Suprapubic skin (tissue), 4 donors: Measurements from ENCODE around the gene UQCRC1. TPM values are rescaled to one million over a fixed set of nuclear protein-coding genes. Genes with fewer than 3 reads are reported as not detected.

ENCODE experiments used
- DNase-seq, 2 donors: peaks; one replicate each; pipeline ENCODE4 v3.0.0-alpha.2; 2019; ENCODE audit warnings: low spot score in 2 of 2
- H3K27ac ChIP-seq: fragments of 200-600 bp; sonication (generic); one replicate; pipeline ENCODE4 v1.5.1; 2019
- H3K27me3 ChIP-seq: fragments of 200-600 bp; sonication (generic); one replicate; pipeline ENCODE4 v1.5.1; 2019
- H3K36me3 ChIP-seq: fragments of 200-600 bp; sonication (generic); one replicate; pipeline ENCODE4 v1.5.1; 2019
- H3K4me1 ChIP-seq: fragments of 200-600 bp; sonication (generic); one replicate; pipeline ENCODE4 v1.5.1; 2019
- H3K4me3 ChIP-seq: fragments of 200-600 bp; sonication (generic); one replicate; pipeline ENCODE4 v1.5.1; 2019; ENCODE audit warnings: mild to moderate bottlenecking
- H3K9me3 ChIP-seq: fragments of 200-600 bp; sonication (generic); one replicate; pipeline ENCODE4 v1.5.1; 2019
- EP300 ChIP-seq: sonication (generic); formaldehyde crosslinking; IDR thresholded peaks from one replicate; pipeline ENCODE4 v1.6.1; 2017; ENCODE audit warnings: antibody characterized with exemption
- POLR2A ChIP-seq, 2 donors: fragments of 450-650 bp; IDR thresholded peaks; one replicate each; pipeline ENCODE4 v1.6.1; 2017; ENCODE audit warnings: antibody characterized with exemption in 2 of 2, mild to moderate bottlenecking in 2 of 2, moderate library complexity in 2 of 2
- POLR2AphosphoS5 ChIP-seq, 3 donors: sonication (generic); formaldehyde crosslinking; IDR thresholded peaks; one replicate each; pipeline ENCODE4 v1.6.1; 2017; ENCODE audit warnings: antibody characterized with exemption in 3 of 3
- WGBS: methylation state at CpG from one replicate; pipeline ENCODE4 v1.1.5; 2018; 5-methylcytosine and 5-hydroxymethylcytosine counted together
- total RNA-seq, 4 donors: library from RNA; depleted of rRNA; stranded (reverse); fragments of >200 nt; gene quantifications; one replicate each; pipeline ENCODE4 v1.1.0, GENCODE V29; 2016
- TF ChIP-seq, protein P1 (sequence below), 2 donors: fragments of 200-600 bp in 1 of 2; fragments of 450-650 bp in 1 of 2; sonication (generic) in 1 of 2; IDR thresholded peaks; one replicate each; pipeline ENCODE4 v1.5.1; 2016 to 2019; ENCODE audit warnings: antibody characterized with exemption in 2 of 2, mild to moderate bottlenecking in 1 of 2, moderate library complexity in 1 of 2

The UQCRC1 gene
- total RNA-seq, 4 donors from 2014 or later, result 294 to 337 (median 319) TPM

DNA sequence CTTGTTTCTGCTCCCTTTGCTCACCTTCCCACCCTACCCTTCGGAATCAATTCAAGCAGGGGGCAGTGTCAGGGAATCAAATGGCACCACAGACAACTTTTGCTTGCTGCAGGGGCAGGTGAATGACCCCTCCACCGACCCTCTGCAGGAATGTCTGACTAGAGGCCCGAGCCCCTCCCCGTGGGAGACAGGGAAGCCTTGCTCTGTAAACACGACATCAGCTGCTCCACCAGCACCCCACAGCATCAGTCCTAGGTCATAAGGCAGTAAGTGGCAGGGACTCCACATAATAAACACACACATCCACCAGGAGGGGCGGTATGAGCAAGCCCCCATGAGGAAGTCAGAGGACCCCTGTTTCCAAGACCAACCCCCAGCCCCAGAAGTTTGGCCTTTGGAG, 27.9 kb upstream of the UQCRC1 start:
- 73% methylated on average over 6 of the region's 6 CpGs for WGBS
- H3K9me3 ChIP-seq, result no peaks in the 10 kb centered on the region

DNA sequence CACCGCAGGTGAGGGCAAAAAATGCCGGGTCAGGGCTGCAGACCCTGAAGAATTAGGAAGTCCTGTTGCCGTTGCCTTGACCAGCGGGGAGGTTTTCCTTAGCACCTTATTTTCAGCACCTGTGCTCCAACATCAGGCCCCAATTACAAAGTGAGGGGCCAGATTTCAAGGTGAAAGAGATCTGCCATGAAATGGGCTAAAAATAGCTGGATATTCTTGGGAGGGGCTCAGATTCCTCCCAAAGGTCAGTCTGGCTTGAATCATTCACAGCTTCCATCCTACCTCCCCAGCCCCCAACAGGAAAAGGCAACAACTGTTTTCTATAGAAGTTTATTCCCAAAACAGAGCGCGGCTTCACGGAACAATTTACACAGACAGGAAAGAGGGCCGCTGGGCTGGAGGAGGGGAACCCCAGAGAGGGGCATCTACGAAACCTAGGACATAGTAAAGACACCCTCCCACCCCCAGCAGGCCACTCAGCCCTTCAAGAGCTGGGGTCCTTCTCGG, 26.8 kb upstream of the UQCRC1 start:
- Histone ChIP-seq H3K9me3 (no peaks in the 10 kb centered on the region), H3K4me3 (peak overlapping the region; percentile 77), H3K27me3 (no peaks in the 10 kb centered on the region), H3K27ac (no peak overlapping the region), H3K36me3 (peaks cover 21% of the 10 kb centered on the region), H3K4me1 (peaks cover 24% of the 10 kb centered on the region)
- no peak for DNase-seq
- TF ChIP-seq EP300 (no peak), POLR2AphosphoS5 (IDR thresholded peaks at IDR 0.05) (no peak), POLR2A (IDR thresholded peaks at IDR 0.05) (no peak)
- TF ChIP-seq, protein P1, sequence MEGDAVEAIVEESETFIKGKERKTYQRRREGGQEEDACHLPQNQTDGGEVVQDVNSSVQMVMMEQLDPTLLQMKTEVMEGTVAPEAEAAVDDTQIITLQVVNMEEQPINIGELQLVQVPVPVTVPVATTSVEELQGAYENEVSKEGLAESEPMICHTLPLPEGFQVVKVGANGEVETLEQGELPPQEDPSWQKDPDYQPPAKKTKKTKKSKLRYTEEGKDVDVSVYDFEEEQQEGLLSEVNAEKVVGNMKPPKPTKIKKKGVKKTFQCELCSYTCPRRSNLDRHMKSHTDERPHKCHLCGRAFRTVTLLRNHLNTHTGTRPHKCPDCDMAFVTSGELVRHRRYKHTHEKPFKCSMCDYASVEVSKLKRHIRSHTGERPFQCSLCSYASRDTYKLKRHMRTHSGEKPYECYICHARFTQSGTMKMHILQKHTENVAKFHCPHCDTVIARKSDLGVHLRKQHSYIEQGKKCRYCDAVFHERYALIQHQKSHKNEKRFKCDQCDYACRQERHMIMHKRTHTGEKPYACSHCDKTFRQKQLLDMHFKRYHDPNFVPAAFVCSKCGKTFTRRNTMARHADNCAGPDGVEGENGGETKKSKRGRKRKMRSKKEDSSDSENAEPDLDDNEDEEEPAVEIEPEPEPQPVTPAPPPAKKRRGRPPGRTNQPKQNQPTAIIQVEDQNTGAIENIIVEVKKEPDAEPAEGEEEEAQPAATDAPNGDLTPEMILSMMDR (IDR thresholded peaks at IDR 0.05), result no peak
- 49% methylated on average over 10 of the region's 10 CpGs for WGBS

More for the DNA sequence above, 27.9 kb upstream of the UQCRC1 start:
- H3K4me3 ChIP-seq, result no peak overlapping the region
- peaks cover 24% of the 10 kb centered on the region for H3K4me1 ChIP-seq
- no peak overlapping the region for H3K27ac ChIP-seq
- H3K27me3 ChIP-seq, result no peaks in the 10 kb centered on the region
- no peak for TF ChIP-seq EP300
- TF ChIP-seq POLR2A (IDR thresholded peaks at IDR 0.05), result no peak
- TF ChIP-seq, protein P1 (IDR thresholded peaks at IDR 0.05), result no peak
- TF ChIP-seq POLR2AphosphoS5 (IDR thresholded peaks at IDR 0.05), result no peak
- H3K36me3 ChIP-seq, result peaks cover 11% of the 10 kb centered on the region
- no peak for DNase-seq

DNA sequence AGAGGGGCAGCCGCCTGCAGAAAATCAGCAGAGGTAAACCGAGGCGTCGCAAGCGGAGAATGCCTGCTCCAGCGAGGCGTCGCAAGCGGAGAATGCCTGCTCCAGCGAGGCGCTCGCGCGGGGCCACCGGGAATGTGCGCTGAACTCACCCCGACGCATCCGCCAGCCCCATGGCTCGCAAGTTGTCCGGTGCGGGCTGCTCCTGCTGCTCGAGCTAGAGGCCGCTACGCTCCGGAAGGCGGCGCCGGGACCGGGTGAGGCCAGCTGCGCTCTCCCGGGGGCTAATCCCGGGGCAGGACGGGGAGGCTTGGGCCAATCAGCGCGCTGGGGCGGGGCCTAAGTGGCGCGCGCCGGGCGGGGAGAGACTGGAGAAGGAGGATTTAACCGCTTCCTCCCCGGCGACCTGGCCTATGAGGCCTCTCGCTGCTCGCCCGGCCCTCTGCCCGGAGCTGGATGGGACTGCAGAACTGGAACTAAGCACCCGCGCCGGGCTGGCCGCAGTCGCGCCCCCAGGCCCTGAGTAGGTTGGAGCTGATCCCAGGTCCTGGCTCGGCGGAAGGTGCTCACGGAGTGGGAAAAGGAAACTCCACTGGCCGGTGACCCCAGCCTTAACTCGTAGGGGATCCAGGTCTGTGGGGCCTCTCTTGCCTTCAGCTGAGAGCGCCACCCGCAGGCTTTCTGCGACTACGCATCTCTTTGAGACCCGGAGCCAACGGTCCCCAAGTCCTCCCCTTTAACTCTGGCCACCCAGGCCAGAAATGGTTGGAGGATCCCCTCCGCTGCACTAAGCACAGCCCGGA, 26.0 kb upstream of the UQCRC1 start, which contains the start of gene SLC26A6:
TSS of gene SLC26A6 (minus strand) at position 240 of the 800 bp plus-strand sequence. CDS start at position 172, 68 bp downstream.
- H3K27me3 ChIP-seq, result no peaks in the 10 kb centered on the region
- 0% methylated on average over 2 of the region's 68 CpGs for WGBS
- H3K36me3 ChIP-seq, result peaks cover 29% of the 10 kb centered on the region
- peak; percentile 97 to 98 for DNase-seq
- H3K27ac ChIP-seq, result peak within 1 kb of the TSS; percentile 12
- TF ChIP-seq EP300 (no peak), POLR2AphosphoS5 (IDR thresholded peaks at IDR 0.05) (no peak), POLR2A (IDR thresholded peaks at IDR 0.05) (no peak)
- TF ChIP-seq, protein P1 (IDR thresholded peaks at IDR 0.05), result peak in 1 of 2 donors; percentile 36
- peak within 1 kb of the TSS; percentile 77 for H3K4me3 ChIP-seq
- H3K9me3 ChIP-seq, result no peaks in the 10 kb centered on the region
- H3K4me1 ChIP-seq, result peaks cover 24% of the 10 kb centered on the region

DNA sequence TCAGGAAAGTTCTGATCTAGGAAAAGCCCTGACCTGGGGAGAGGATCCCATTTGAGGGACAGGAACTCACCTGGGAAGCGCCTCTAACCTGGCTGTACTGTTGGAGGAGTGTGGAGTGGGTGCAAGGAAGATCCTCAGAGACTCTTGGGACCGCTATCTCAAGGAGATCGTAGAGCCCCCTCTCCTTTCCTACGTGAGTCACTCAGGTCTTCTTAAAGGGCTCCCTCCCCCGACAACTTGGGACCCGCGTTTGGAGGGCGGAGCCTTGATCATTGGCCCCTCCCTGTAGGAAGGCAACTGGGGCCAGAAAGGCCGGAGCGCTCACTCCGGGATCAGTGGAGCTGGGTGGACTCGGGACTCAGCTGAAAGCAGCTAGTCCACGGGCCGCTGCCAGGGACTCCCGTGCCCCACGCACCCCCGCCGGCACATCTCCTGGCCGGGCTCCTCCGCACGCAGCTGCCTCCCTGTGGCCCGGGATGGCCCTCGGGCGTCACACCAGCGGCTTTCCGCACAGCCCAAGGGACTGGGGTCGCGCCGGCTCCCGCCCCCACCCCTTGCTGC, 25.3 kb upstream of the UQCRC1 start:
- 39% methylated on average over 2 of the region's 30 CpGs for WGBS
- DNase-seq, result peak in 1 of 2 donors; percentile 79
- TF ChIP-seq POLR2A (IDR thresholded peaks at IDR 0.05), result no peak
- TF ChIP-seq, protein P1 (IDR thresholded peaks at IDR 0.05), result no peak

DNA sequence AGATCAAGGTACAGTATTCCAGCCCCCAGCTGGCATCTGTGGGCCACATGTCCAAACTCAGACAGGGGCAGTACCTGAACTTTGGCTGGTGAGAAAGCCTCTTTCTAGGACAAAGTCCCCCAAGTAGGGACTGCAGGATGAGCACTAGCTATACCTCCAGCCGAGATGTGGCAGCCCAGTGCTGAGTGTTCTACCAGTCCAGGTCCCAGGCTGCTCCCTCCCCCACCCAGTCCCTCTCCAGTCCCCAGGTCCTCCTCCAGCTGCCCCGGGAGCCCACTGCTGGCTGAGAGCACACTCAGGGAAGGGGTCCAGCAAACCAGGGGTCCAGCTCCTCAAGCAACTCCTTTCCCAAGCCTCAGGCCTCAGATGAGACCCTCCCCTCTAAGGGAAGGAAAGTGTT, 24.3 kb upstream of the UQCRC1 start:
- Histone ChIP-seq H3K27ac (no peak overlapping the region), H3K4me1 (peaks cover 24% of the 10 kb centered on the region), H3K27me3 (no peaks in the 10 kb centered on the region), H3K9me3 (no peaks in the 10 kb centered on the region), H3K4me3 (no peak overlapping the region), H3K36me3 (peaks cover 44% of the 10 kb centered on the region)
- DNase-seq, result no peak
- WGBS, result 88% methylated on average over 1 of the region's 2 CpGs
- TF ChIP-seq POLR2A (IDR thresholded peaks at IDR 0.05) (no peak), EP300 (no peak), POLR2AphosphoS5 (IDR thresholded peaks at IDR 0.05) (no peak)
- TF ChIP-seq, protein P1 (IDR thresholded peaks at IDR 0.05), result no peak

More for the DNA sequence above, 25.3 kb upstream of the UQCRC1 start:
- Histone ChIP-seq H3K4me1 (peaks cover 24% of the 10 kb centered on the region), H3K27me3 (no peaks in the 10 kb centered on the region), H3K27ac (peak overlapping the region; percentile 12), H3K36me3 (peaks cover 36% of the 10 kb centered on the region), H3K9me3 (no peaks in the 10 kb centered on the region), H3K4me3 (peak overlapping the region; percentile 77)
